ENCODE data around the gene CHCHD6. TPM values are rescaled to one million over a fixed set of nuclear protein-coding genes. Genes with fewer than 3 reads are reported as not detected.

The CHCHD6 gene
- total and polyA plus RNA-seq, 2 of the 4 experiments (the other 2 are of a cell fraction) = 18.8 to 28.9 TPM

- in situ Hi-C loops (cut with MboI; ENCODE audit: low sequenced_read_pairs) (no loop called here), dilution Hi-C loops (cut with HindIII; ENCODE audit: low sequenced_read_pairs, unreplicated experiment) (no loop called here), intact Hi-C loops (cut with micrococcal nuclease) (no loop called here)
- H2BK15ac ChIP-seq (ENCODE audit: low read depth, low read length) = no peak overlapping the region
- H3K79me1 ChIP-seq (ENCODE audit: low read depth in 1 of 2, low read length in 2 of 2) = peaks cover 9 to 10% of the 10 kb centered on the region in 2 experiments; a peak in 3 of 4 replicates
- no peak overlapping the region for H2AK9ac ChIP-seq (replicated peaks; ENCODE audit: low read depth, low read length, poor library complexity)
- ATAC-seq (ENCODE audit: low read depth) = no peak
- H3K56ac ChIP-seq (ENCODE audit: extremely low read depth, insufficient read depth, low read length) = no peak overlapping the region
- H3K9ac ChIP-seq (ENCODE audit: low read depth, low read length) = no peak overlapping the region
- no peak overlapping the region for H2BK20ac ChIP-seq (ENCODE audit: low read depth, low read length)
- H3K23ac ChIP-seq (ENCODE audit: low read depth, low read length) = no peak overlapping the region
- H3K18ac ChIP-seq (ENCODE audit: low read depth, low read length) = no peak overlapping the region
- no peak overlapping the region for H3K27ac ChIP-seq (ENCODE audit: insufficient read depth, low read length)
- H3K9me1 ChIP-seq (ENCODE audit: insufficient read depth, low read length) = peaks cover 19% of the 10 kb centered on the region; the same call in 1 of the 2 replicates
- no peaks in the 10 kb centered on the region for H3K36me3 ChIP-seq (ENCODE audit: control insufficient read depth, insufficient read depth, low read length)
- no peak overlapping the region for H3K4me3 ChIP-seq (ENCODE audit: insufficient read depth, low read depth, low read length)
- no peak overlapping the region for H4K5ac ChIP-seq (ENCODE audit: low read depth, low read length)
- no peaks in the 10 kb centered on the region for H3K27me3 ChIP-seq (ENCODE audit: control insufficient read depth, insufficient read depth, low read length)
- no peak overlapping the region for H2BK120ac ChIP-seq (ENCODE audit: low read depth, low read length)
- ChIA-PET POLR2A (ENCODE audit: unreplicated experiment) (no interaction called here), CTCF (no interaction called here)
- no peak overlapping the region for H3K4ac ChIP-seq (ENCODE audit: low read depth, low read length)
- no peak overlapping the region for H4K8ac ChIP-seq (ENCODE audit: low read depth in 2 of 2, low read length in 2 of 2)
- no peak for DNase-seq
- H3K4me2 ChIP-seq (ENCODE audit: low read depth, low read length) = no peak overlapping the region
- H4K91ac ChIP-seq (ENCODE audit: insufficient read depth, low read depth, low read length) = no peak overlapping the region
- no peak overlapping the region for H2AK5ac ChIP-seq (ENCODE audit: low read depth, low read length)
- H2AFZ ChIP-seq (replicated peaks; ENCODE audit: low read length, poor library complexity) = no peak overlapping the region
- TF ChIP-seq CTCF (conservative IDR thresholded peaks at IDR 0.05; ENCODE audit: low read depth, low read length) (no peak), NFE2L2 (IDR thresholded peaks at IDR 0.05; ENCODE audit: low read depth, low read length) (no peak), MXI1 (IDR thresholded peaks at IDR 0.05; ENCODE audit: borderline replicate concordance, low read depth, low read length) (no peak), RAD21 (IDR thresholded peaks at IDR 0.05; ENCODE audit: low read length) (no peak), MAZ (IDR thresholded peaks at IDR 0.05; ENCODE audit: borderline replicate concordance, low read depth, low read length) (no peak), CHD1 (IDR thresholded peaks at IDR 0.05; ENCODE audit: low read depth, low read length) (no peak), ELK1 (IDR thresholded peaks at IDR 0.05; ENCODE audit: borderline replicate concordance, low read depth, low read length) (no peak), RFX5 (IDR thresholded peaks at IDR 0.05; ENCODE audit: low read depth, low read length) (no peak), FOS (IDR thresholded peaks at IDR 0.05; ENCODE audit: low read depth, low read length) (no peak), SMC3 (IDR thresholded peaks at IDR 0.05; ENCODE audit: low read depth, low read length) (no peak), CEBPB (IDR thresholded peaks at IDR 0.05; ENCODE audit: low read depth, low read length) (no peak), USF2 (IDR thresholded peaks at IDR 0.05; ENCODE audit: low read depth, low read length) (no peak), MAFK (IDR thresholded peaks at IDR 0.05; ENCODE audit: low read depth, low read length) (no peak), POLR2A (IDR thresholded peaks at IDR 0.05; ENCODE audit: low read depth, low read length) (no peak)
- no peak overlapping the region for H3K14ac ChIP-seq (replicated peaks; ENCODE audit: low read depth, low read length)
- H4K20me1 ChIP-seq (ENCODE audit: insufficient read depth, low read length) = peaks cover 5% of the 10 kb centered on the region; the same call in 1 of the 2 replicates
- peaks cover 26% of the 10 kb centered on the region for H3K4me1 ChIP-seq (ENCODE audit: control insufficient read depth, insufficient read depth, low read length)
- no peaks in the 10 kb centered on the region for H3K9me3 ChIP-seq (ENCODE audit: control insufficient read depth, insufficient read depth, low read length)
- no peak overlapping the region for H2BK5ac ChIP-seq (ENCODE audit: low read depth, low read length, poor library complexity, severe bottlenecking)
- no TSS peak for BruUV-seq (replicated peaks)
- 92% methylated on average over 2 of the region's 3 CpGs; no CpG with 5 or more reads in 1 of the 2 experiments for WGBS, 2 experiments (ENCODE audit: extremely low coverage in 2 of 2, insufficient read length in 1 of 2)
These were observed 45.5 kb downstream of the CHCHD6 start for GRCh38 chr3:126749547-126749875.

Data from IMR-90 (cell line).